PFSK-1 (cell line): ENCODE measurements around the gene TNS3.

Experiments used
- FOXP2 ChIP-seq: optimal IDR thresholded peaks from 2 replicates; pipeline ENCODE3; 2011; ENCODE audit warnings: borderline replicate concordance, control low read depth, inconsistent platforms; ENCODE audit not compliant: insufficient read depth; ENCODE audit errors: extremely low read length, extremely low read depth
- POLR2AphosphoS5 ChIP-seq: IDR thresholded peaks from 2 replicates; pipeline ENCODE4 v1.6.1; 2012; ENCODE audit warnings: low read depth, mild to moderate bottlenecking, control low read depth, low read length, moderate library complexity
- REST ChIP-seq, 2 experiments: IDR thresholded peaks; 2 replicates each; pipeline versions ENCODE4 v1.6.1 to v1.8.0; 2011 to 2012; ENCODE audit warnings: low read depth in 2 of 2, low read length in 2 of 2, control low read depth in 1 of 2, inconsistent platforms in 1 of 2, mild to moderate bottlenecking in 1 of 2, moderate library complexity in 1 of 2; ENCODE audit not compliant: insufficient read depth in 1 of 2
- SIN3A ChIP-seq: IDR thresholded peaks from 2 replicates; pipeline ENCODE4 v1.6.1; 2012; ENCODE audit warnings: mild to moderate bottlenecking, low read length, moderate library complexity, borderline replicate concordance; ENCODE audit not compliant: insufficient read depth
- TAF1 ChIP-seq: IDR thresholded peaks from 2 replicates; pipeline ENCODE4 v1.6.1; 2012; ENCODE audit warnings: low read length, control low read depth, borderline replicate concordance; ENCODE audit not compliant: insufficient read depth

Gene TNS3

DNA sequence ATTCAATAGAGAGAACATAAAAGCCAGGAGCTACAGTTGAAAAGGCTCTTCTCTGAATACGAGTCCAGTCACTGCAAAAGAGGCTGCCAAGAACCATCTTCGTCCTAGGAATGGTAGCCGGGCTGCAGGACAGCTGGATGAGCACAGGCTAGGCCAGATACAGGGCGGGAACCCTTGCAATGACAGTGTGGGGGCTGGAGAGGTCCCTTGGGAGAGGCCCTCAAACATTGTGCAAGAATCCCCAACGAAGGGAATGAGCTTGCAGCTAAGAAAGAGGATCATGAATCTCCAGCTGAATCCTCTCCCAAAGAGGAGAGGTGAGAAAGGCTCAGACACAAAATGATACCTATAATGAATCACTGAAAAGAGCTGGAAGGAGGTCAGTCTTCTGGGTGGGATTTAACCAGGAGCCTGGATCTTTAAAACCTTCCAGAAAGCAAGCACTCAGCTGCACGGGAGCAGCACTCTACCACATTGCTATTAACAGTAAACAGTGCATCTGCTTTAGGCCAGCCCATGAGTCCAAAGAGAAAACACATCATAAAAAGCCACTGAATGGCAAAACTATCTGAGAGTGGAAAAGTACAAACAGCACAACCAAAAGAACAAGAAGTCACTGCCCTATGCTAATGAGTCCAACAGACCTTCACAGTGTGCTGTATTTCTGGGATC is 287.9 kb downstream of the TNS3 start:
- no peak for TF ChIP-seq TAF1
- no peak for TF ChIP-seq SIN3A
- no peak for TF ChIP-seq POLR2AphosphoS5
- TF ChIP-seq FOXP2: no peak
- no peak for TF ChIP-seq REST (IDR thresholded peaks at IDR 0.05; ENCODE audit: insufficient read depth in 1 of 2, low read depth in 2 of 2, low read length in 2 of 2)

GRCh38 chr7:47292832-47293309 is 289.0 kb downstream of the TNS3 start:
- TF ChIP-seq FOXP2: no peak

- TF ChIP-seq TAF1: no peak
- TF ChIP-seq REST (IDR thresholded peaks at IDR 0.05; ENCODE audit: insufficient read depth in 1 of 2, low read depth in 2 of 2, low read length in 2 of 2): no peak
- no peak for TF ChIP-seq SIN3A
- no peak for TF ChIP-seq POLR2AphosphoS5
- TF ChIP-seq FOXP2: no peak
These were observed 290.3 kb downstream of the TNS3 start for GRCh38 chr7:47291461-47292081.

- TF ChIP-seq POLR2AphosphoS5 (no peak), REST (IDR thresholded peaks at IDR 0.05; ENCODE audit: insufficient read depth in 1 of 2, low read depth in 2 of 2, low read length in 2 of 2) (no peak), FOXP2 (no peak), SIN3A (no peak), TAF1 (no peak)
These were observed 291.0 kb downstream of the TNS3 start for GRCh38 chr7:47290867-47291266.

- no peak for TF ChIP-seq FOXP2
- no peak for TF ChIP-seq TAF1
- no peak for TF ChIP-seq POLR2AphosphoS5
- no peak for TF ChIP-seq SIN3A
These were observed 291.4 kb downstream of the TNS3 start for GRCh38 chr7:47290466-47290865.

DNA sequence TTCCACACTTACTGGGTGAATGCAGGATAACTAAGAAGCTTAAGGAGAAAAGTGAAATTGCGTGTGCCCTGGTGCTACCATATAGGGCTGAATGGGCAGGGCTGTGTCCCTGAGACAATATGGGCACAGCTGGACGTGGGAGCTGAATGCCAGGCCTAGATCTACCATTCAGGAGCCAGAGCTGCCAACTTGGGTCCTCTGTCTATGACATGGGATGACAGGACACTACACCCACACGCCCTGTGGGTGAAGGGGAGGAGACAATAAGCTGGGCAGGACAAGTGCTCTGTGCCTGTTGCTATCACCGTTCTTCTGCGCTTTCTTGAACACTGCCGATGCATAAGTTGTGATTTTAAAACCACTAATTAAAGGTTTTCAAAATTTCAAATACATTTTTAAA is 293.9 kb downstream of the TNS3 start:
- no peak for TF ChIP-seq FOXP2
- TF ChIP-seq SIN3A: no peak
- no peak for TF ChIP-seq TAF1
- TF ChIP-seq REST (IDR thresholded peaks at IDR 0.05; ENCODE audit: insufficient read depth in 1 of 2, low read depth in 2 of 2, low read length in 2 of 2): no peak
- no peak for TF ChIP-seq POLR2AphosphoS5
